HFFc6 (cell line): ENCODE data around the gene COX8A. TPM values are rescaled to one million over a fixed set of nuclear protein-coding genes. Genes with fewer than 3 reads are reported as not detected.

Experiments
- DNase-seq: peaks from one replicate; pipeline ENCODE4 v3.0.0-alpha.2; 2018
- H3K27ac Mint-ChIP-seq: 2 replicates; pipeline ENCODE4 v1.8.0; 2020; ENCODE audit warnings: mild to moderate bottlenecking, mixed read lengths
- H3K27me3 Mint-ChIP-seq: 2 replicates; pipeline ENCODE4 v1.8.0; 2021; ENCODE audit warnings: mild to moderate bottlenecking, moderate library complexity, mixed read lengths; ENCODE audit not compliant: insufficient read depth
- H3K36me3 Mint-ChIP-seq: 2 replicates; pipeline ENCODE4 v1.8.0; 2021; ENCODE audit warnings: low read depth, mixed read lengths
- H3K4me1 Mint-ChIP-seq: 2 replicates; pipeline ENCODE4 v1.8.0; 2020; ENCODE audit warnings: low read depth, mixed read lengths
- H3K4me3 Mint-ChIP-seq: 2 replicates; pipeline ENCODE4 v1.8.0; 2020; ENCODE audit warnings: mild to moderate bottlenecking, moderate library complexity, mixed read lengths
- H3K9me3 Mint-ChIP-seq: 2 replicates; pipeline ENCODE4 v1.8.0; 2020; ENCODE audit warnings: mild to moderate bottlenecking, mixed read lengths
- total RNA-seq, 6 experiments: library from RNA; stranded (reverse); fragmentation: NEBNext Ultra II Directional; extraction: Animal tissue kit (Norgen Biotek cat#: 25700); gene quantifications; 2 replicates in 1 of 6; 3 replicates in 5 of 6; pipeline ENCODE4 v1.2.3, GENCODE V29; 2021
- TF ChIP-seq, protein P1 (sequence below): fragments of 200-600 bp; sonication (generic); IDR thresholded peaks from 2 replicates; pipeline ENCODE4 v1.5.0; 2021; ENCODE audit warnings: antibody characterized with exemption, mild to moderate bottlenecking

The COX8A gene
- total RNA-seq, 6 experiments from 2014 or later = 422 to 571 (median 505) TPM

DNA sequence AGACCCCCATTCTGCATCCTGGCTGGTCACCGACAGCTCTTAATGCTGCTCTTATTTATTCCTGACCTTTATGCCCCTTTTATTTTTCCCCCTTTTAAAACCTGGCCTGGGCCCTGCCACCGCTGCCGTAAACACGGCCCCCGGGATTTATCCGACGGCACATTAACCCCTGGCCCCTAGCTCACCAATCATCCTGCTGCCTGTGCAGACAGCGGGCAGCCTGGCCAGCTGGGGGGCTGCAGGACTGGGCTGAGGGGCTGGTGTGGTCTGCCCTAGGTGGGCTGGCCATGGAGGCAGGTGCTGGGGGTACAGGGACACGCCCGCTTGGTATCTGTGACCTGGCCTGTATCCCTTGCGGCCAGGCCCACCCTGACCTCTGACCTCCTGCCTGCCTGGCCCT is 39.9 kb downstream of the COX8A start:
- Mint-ChIP-seq H3K27ac (no peak overlapping the region), H3K4me1 (no peaks in the 10 kb centered on the region), H3K4me3 (no peak overlapping the region), H3K9me3 (no peaks in the 10 kb centered on the region), H3K36me3 (no peaks in the 10 kb centered on the region), H3K27me3 (peaks cover 5% of the 10 kb centered on the region; the same call in 1 of the 2 replicates)
- TF ChIP-seq, protein P1, sequence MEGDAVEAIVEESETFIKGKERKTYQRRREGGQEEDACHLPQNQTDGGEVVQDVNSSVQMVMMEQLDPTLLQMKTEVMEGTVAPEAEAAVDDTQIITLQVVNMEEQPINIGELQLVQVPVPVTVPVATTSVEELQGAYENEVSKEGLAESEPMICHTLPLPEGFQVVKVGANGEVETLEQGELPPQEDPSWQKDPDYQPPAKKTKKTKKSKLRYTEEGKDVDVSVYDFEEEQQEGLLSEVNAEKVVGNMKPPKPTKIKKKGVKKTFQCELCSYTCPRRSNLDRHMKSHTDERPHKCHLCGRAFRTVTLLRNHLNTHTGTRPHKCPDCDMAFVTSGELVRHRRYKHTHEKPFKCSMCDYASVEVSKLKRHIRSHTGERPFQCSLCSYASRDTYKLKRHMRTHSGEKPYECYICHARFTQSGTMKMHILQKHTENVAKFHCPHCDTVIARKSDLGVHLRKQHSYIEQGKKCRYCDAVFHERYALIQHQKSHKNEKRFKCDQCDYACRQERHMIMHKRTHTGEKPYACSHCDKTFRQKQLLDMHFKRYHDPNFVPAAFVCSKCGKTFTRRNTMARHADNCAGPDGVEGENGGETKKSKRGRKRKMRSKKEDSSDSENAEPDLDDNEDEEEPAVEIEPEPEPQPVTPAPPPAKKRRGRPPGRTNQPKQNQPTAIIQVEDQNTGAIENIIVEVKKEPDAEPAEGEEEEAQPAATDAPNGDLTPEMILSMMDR = no peak
- DNase-seq = no peak

DNA sequence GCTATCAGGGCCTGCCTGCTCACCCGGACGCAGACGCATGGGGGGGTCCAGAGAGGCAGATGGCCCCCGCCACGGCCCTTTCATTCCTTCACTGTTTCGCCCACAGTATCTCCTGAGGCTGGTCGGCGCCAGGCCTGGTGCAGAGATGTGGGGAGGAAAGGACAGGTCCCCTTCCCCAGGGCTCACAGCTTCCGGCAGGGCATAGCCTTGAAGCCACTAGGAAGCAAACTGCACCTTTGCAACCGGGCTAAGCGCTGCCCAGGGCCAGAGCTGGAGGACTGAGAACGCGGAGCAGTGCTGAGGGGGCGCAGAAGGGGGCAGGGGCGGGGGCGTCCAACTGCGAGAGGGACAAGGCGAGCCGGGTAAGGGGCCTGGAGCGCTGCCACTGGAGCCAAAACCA is 41.1 kb downstream of the COX8A start:
- Mint-ChIP-seq H3K9me3 (no peaks in the 10 kb centered on the region), H3K4me1 (no peaks in the 10 kb centered on the region), H3K27me3 (peaks cover 10% of the 10 kb centered on the region), H3K4me3 (no peak overlapping the region), H3K36me3 (no peaks in the 10 kb centered on the region), H3K27ac (no peak overlapping the region)
- no peak for DNase-seq
- TF ChIP-seq, protein P1 = no peak

DNA sequence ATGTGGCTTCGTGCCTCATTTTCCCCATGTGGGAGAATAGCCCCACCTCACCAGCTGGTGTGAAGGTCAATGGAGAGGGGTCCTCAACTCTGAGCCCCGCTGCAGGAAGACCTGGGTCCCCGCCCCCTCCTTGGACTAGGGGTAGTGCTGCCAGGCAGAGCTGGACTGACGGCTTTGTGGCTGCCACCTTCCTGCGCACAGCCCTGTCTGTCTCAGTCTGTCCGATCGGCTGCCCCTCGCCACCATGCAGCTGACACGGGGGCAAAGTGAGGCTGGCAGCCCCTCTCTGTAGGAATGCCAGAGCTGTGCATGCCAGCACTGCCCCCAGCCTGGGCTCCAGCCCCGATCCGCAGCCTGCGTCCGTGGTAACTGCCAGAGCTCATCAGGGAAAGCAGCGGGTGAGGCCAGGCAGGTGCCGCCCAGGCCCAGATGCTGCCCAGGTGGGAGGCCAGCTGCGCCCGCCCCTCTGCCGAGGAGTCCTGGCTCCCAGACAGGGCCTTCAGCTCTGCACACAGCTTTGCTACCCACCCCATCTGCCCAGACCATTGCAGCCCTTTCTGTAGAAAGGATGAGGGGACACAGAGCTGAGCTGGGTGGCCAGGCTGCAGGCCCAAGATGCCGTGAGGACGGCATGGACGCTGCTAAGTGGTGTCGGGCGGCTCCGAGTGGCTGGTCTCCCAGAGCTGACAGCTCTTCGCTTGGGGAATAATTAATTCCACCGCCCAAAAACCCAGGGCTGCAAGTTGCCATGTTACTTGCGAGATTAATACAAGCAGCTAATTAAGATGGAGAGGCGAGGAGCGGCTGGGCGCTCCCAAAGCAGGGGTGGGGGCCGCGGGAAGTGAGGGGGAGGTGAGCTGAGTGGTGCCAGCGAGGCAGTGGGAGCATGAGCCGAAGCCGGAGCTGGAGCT is 41.8 kb downstream of the COX8A start:
- Mint-ChIP-seq H3K27ac (no peak overlapping the region), H3K36me3 (no peaks in the 10 kb centered on the region), H3K27me3 (peaks cover 13% of the 10 kb centered on the region), H3K4me1 (no peaks in the 10 kb centered on the region), H3K9me3 (no peaks in the 10 kb centered on the region), H3K4me3 (no peak overlapping the region)
- TF ChIP-seq, protein P1 = no peak
- DNase-seq = no peak

DNA sequence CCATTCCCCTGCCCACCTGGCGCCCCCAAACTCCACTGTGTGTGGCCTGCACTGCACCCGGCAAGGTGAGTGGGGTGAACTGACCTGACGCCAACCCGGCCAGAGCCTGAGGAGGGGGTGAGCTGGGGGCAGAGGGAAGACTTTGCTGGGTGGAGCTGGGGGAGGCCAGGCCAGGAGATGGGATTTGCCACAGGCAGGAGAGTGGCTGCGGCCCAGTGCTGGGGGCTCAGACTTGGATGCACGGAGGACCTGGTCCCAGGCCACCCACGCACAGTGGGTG is 43.5 kb downstream of the COX8A start:
- Mint-ChIP-seq H3K27ac (no peak overlapping the region), H3K36me3 (no peaks in the 10 kb centered on the region), H3K9me3 (no peaks in the 10 kb centered on the region), H3K4me1 (peaks cover 4% of the 10 kb centered on the region; the same call in 1 of the 2 replicates), H3K4me3 (no peak overlapping the region), H3K27me3 (peaks cover 13% of the 10 kb centered on the region)
- TF ChIP-seq, protein P1 = no peak
- DNase-seq = no peak

DNA sequence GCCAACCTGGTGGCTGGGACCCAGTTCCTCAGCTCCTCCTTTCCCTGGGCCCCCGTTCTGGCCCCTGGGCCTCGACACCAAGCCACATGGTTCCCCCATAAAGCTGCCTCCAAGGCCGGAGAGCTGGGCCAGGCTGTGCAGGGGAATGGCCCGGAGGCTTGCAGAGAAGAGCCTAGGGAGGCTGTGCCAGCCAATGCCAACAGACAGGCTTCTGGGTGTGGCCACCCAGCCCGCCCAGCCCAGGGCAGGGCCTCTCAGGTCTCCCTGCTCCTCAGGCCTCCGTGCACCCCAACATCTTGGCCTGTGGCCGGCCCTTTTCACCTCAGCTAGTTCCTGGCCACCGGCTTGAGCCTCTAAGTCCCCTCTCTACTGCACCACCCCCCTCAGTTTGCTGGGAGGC is 43.9 kb downstream of the COX8A start:
- DNase-seq = no peak
- Mint-ChIP-seq H3K9me3 (no peaks in the 10 kb centered on the region), H3K4me1 (peaks cover 4% of the 10 kb centered on the region; the same call in 1 of the 2 replicates), H3K27me3 (peaks cover 13% of the 10 kb centered on the region), H3K4me3 (no peak overlapping the region), H3K36me3 (no peaks in the 10 kb centered on the region), H3K27ac (no peak overlapping the region)
- TF ChIP-seq, protein P1 = no peak
